ENCODE results near the gene PSD4. TPM values are rescaled to one million over a fixed set of nuclear protein-coding genes. Genes with fewer than 3 reads are reported as not detected.

PSD4 gene
- total and polyA plus RNA-seq, 10 of the 15 experiments (the other 5 are each of a cell fraction or from before 2014, with no cell fraction given) = 0.68 to 114 (median 35.1) TPM

DNA sequence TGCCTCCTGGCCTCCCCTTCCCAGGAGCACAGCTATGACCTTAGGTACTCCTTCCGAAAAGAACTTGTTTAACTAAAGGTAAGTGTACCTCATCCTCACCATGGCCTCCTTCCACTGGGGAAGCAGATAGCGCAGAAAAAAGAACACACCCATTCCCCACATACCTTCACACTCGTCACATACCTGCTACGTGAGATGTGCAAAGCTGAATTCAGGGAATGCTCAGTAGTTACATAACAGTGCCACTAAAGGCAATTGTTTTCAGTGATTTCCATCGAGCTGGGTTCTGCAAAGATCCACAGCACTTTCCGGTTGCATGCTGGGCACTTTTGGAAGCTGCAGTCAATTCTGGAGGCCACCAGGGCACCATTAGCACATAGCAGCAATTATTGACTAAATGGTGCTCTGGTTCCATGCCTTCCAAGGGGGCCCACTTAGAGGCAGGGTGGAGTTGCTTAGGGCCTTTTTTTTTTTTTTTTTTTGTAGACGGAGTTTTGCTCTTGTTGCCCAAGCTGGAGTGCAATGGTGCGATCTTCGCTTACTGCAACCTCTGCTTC lies 63.9 kb downstream of the PSD4 start (continued):
- TF ChIP-seq, protein P1, sequence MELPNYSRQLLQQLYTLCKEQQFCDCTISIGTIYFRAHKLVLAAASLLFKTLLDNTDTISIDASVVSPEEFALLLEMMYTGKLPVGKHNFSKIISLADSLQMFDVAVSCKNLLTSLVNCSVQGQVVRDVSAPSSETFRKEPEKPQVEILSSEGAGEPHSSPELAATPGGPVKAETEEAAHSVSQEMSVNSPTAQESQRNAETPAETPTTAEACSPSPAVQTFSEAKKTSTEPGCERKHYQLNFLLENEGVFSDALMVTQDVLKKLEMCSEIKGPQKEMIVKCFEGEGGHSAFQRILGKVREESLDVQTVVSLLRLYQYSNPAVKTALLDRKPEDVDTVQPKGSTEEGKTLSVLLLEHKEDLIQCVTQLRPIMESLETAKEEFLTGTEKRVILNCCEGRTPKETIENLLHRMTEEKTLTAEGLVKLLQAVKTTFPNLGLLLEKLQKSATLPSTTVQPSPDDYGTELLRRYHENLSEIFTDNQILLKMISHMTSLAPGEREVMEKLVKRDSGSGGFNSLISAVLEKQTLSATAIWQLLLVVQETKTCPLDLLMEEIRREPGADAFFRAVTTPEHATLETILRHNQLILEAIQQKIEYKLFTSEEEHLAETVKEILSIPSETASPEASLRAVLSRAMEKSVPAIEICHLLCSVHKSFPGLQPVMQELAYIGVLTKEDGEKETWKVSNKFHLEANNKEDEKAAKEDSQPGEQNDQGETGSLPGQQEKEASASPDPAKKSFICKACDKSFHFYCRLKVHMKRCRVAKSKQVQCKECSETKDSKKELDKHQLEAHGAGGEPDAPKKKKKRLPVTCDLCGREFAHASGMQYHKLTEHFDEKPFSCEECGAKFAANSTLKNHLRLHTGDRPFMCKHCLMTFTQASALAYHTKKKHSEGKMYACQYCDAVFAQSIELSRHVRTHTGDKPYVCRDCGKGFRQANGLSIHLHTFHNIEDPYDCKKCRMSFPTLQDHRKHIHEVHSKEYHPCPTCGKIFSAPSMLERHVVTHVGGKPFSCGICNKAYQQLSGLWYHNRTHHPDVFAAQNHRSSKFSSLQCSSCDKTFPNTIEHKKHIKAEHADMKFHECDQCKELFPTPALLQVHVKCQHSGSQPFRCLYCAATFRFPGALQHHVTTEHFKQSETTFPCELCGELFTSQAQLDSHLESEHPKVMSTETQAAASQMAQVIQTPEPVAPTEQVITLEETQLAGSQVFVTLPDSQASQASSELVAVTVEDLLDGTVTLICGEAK (IDR thresholded peaks at IDR 0.05; ENCODE audit: borderline replicate concordance) = no peak
- no peak for TF ChIP-seq NR2C2 (IDR thresholded peaks at IDR 0.05; ENCODE audit: borderline replicate concordance, control insufficient read depth, insufficient read length, low read depth)
- TF ChIP-seq YBX1 (IDR thresholded peaks at IDR 0.05) = no peak
- no peak for TF ChIP-seq TCF12 (IDR thresholded peaks at IDR 0.05; ENCODE audit: low read depth, low read length)
- TF ChIP-seq, protein P2, sequence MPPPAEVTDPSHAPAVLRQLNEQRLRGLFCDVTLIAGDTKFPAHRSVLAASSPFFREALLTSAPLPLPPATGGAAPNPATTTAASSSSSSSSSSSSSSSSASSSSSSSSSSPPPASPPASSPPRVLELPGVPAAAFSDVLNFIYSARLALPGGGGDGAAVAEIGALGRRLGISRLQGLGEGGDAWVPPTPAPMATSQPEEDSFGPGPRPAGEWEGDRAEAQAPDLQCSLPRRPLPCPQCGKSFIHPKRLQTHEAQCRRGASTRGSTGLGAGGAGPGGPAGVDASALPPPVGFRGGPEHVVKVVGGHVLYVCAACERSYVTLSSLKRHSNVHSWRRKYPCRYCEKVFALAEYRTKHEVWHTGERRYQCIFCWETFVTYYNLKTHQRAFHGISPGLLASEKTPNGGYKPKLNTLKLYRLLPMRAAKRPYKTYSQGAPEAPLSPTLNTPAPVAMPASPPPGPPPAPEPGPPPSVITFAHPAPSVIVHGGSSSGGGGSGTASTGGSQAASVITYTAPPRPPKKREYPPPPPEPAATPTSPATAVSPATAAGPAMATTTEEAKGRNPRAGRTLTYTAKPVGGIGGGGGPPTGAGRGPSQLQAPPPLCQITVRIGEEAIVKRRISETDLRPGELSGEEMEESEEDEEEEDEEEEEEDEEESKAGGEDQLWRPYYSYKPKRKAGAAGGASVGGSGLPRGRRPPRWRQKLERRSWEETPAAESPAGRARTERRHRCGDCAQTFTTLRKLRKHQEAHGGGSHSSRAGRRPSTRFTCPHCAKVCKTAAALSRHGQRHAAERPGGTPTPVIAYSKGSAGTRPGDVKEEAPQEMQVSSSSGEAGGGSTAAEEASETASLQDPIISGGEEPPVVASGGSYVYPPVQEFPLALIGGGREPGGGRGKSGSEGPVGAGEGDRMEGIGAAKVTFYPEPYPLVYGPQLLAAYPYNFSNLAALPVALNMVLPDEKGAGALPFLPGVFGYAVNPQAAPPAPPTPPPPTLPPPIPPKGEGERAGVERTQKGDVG (CRISPR knock-in tag; IDR thresholded peaks at IDR 0.05) = no peak
- no peak for TF ChIP-seq ASH2L (IDR thresholded peaks at IDR 0.05; ENCODE audit: borderline replicate concordance, low read depth)

Data from GM12878 (cell line).